Measurements from ENCODE around the gene ZBTB9.

ZBTB9 gene

DNA sequence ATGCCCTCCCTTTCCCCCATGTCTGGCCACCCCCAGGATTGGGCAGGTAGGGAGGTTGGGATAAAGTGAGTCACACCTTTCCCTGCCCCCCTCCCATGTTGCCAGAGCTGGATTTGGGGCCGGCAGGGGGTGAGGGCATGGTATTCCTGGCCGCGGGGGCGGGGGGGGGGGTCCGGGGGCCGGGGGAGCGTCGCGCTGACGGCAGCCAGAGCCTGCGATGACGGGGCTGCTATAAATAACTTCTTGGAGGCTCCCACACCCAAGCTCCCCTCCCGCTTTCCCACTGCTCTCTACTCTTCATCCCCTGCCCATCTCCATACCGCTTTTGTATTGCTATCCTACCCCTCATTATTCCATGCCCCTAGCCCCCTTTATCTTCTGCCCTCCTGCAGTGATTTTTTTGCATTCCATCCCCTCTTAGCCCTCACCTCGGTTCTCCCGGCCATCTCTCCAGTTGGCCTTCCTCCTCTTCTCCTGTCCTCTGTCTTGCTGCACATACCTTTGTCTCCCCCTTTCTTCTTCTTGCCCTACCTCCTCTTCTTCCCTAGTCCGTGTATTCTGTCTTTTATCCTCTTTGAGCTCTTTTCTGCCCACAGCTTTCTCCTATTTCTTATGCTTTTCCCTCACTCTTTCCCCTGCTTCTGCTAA lies 20.7 kb upstream of the ZBTB9 start:
- DNase-seq (ENCODE audit: low read depth): no peak

GRCh38 chr6:33434961-33435360 lies 19.4 kb upstream of the ZBTB9 start:
- no peak for DNase-seq (ENCODE audit: low read depth)

GRCh38 chr6:33437666-33438065 lies 16.7 kb upstream of the ZBTB9 start:
- no peak for DNase-seq (ENCODE audit: low read depth)

GRCh38 chr6:33438978-33439594 lies 15.3 kb upstream of the ZBTB9 start:
- DNase-seq (ENCODE audit: low read depth): no peak

- no peak for DNase-seq (ENCODE audit: low read depth)
These were observed 14.3 kb upstream of the ZBTB9 start for GRCh38 chr6:33439956-33440648.

DNA sequence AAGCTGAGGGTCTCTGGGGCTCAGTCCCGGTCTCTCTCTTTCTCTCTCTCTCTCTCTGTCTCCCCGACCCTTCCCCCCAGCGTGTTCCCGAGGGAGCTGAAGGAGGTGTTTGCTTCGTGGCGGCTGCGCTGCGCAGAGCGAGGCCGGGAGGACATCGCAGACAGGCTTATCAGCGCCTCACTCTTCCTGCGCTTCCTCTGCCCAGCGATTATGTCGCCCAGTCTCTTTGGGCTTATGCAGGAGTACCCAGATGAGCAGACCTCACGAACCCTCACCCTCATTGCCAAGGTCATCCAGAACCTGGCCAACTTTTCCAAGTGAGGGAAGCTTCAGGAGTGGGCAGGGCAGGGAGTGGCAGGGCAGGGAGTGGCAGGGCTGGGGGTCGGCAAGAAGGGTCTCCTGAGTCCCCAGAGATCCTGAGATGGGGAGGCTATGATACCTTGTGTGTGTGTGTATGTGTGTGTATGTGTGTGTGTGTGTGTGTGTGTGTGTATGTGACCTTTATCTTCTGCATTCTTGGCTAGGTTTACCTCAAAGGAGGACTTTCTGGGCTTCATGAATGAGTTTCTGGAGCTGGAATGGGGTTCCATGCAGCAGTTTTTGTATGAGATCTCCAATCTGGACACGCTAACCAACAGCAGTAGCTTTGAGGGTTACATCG lies 13.6 kb upstream of the ZBTB9 start:
- no peak for DNase-seq (ENCODE audit: low read depth)

GRCh38 chr6:33441457-33441856 lies 12.9 kb upstream of the ZBTB9 start:
- no peak for DNase-seq (ENCODE audit: low read depth)

GRCh38 chr6:33442283-33442682 lies 12.1 kb upstream of the ZBTB9 start:
- DNase-seq (ENCODE audit: low read depth): no peak

DNA sequence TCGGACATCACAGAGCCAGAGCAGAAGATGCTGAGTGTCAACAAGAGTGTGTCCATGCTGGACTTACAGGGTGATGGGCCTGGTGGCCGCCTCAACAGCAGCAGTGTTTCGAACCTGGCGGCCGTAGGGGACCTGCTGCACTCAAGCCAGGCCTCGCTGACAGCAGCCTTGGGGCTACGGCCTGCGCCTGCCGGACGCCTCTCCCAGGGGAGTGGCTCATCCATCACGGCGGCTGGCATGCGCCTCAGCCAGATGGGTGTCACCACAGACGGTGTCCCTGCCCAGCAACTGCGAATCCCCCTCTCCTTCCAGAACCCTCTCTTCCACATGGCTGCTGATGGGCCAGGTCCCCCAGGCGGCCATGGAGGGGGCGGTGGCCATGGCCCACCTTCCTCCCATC lies 11.4 kb upstream of the ZBTB9 start:
- no peak for DNase-seq (ENCODE audit: low read depth)

DNA sequence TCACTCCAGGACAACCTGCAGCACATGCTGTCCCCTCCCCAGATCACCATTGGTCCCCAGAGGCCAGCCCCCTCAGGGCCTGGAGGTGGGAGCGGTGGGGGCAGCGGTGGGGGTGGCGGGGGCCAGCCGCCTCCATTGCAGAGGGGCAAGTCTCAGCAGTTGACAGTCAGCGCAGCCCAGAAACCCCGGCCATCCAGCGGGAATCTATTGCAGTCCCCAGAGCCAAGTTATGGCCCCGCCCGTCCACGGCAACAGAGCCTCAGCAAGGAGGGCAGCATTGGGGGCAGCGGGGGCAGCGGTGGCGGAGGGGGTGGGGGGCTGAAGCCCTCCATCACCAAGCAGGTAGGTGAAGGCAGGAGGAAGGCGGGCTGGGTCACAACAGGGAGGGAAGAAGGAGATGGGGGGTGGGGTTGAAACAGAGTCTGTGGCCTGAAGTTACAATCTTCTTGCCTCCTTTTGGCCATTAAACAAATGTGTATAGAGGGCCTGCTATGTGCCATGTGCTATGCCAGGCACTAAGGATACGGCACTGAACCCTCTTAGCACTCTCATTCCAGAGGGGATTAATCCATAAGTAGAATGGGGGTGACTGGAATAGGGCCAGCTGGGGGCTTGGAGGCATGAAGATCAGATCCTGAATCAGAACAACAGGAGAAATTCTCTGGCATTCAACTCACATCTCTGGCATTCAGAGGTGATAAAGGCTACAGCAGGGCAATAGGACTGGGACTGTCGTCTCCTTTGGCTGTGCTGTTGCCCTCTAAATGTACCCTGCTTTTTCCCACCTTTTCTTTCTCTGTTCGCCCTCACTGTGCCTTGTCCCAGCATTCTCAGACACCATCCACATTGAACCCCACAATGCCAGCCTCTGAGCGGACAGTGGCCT lies 10.5 kb upstream of the ZBTB9 start:
- no peak for DNase-seq (ENCODE audit: low read depth)

- DNase-seq (ENCODE audit: low read depth): no peak
These were observed 9.2 kb upstream of the ZBTB9 start for GRCh38 chr6:33445119-33445603.

DNA sequence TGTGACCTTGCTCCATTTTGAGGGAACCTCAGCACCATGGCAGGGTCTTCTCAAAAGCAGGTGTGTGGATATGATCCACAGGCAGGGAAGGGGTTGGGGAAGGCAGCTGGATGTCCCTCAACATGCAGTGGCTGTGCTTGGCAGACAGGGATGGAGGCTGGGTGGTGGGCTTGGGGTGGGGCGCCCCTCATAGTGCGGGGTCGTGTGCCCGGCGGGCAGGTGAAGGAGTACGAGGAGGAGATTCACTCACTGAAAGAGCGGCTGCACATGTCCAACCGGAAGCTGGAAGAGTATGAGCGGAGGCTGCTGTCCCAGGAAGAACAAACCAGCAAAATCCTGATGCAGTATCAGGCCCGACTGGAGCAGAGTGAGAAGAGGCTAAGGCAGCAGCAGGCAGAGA lies 8.0 kb upstream of the ZBTB9 start:
- DNase-seq (ENCODE audit: low read depth): no peak

GRCh38 chr6:33450434-33450833 lies 3.9 kb upstream of the ZBTB9 start:
- no peak for DNase-seq (ENCODE audit: low read depth)

- no peak for DNase-seq (ENCODE audit: low read depth)
These were observed 2.8 kb upstream of the ZBTB9 start for GRCh38 chr6:33451606-33452005.

GRCh38 chr6:33452496-33452895 lies 1.9 kb upstream of the ZBTB9 start:
- DNase-seq (ENCODE audit: low read depth): no peak

DNA sequence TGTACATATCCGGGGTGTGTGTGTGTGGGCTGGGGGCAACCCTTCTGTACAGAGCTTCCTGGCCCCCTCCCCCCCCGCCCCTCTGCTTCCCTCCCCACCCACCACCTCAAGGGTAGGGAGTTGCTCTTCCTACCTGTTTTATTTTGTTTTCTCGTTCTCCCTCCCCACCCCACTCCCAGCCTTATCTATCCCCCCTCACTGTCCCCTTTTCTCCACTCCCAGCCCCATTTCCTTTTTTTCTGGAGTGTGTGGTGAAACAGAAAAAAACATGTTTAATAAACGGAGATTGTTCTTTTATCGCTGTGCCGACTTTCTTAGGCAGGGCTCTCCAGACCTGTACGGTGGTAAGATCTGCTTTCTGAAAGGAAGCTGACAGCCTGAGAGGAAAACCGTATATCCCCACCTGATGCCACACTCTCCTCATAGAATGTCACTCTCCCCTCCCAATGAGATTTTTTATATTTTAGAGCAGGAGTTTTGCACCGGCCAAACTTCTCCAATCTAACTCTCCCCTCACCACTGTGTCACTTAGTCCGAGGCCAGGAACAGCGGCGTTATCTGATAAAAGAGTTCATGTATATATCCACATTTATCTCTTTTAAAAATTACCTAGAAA lies 875 bp upstream of the ZBTB9 start:
- DNase-seq (ENCODE audit: low read depth): no peak

DNA sequence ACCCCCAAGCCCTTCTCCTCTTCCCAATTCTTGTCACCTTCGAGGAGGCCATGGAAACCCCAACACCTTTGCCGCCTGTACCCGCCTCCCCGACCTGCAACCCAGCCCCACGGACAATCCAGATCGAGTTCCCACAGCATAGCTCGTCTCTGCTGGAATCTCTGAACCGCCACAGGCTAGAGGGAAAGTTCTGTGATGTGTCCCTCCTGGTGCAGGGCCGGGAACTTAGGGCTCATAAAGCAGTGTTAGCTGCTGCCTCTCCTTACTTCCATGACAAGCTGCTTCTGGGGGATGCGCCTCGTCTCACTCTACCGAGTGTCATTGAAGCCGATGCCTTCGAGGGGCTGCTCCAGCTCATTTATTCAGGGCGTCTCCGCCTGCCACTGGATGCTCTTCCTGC lies 675 bp downstream of the ZBTB9 start:
- DNase-seq (ENCODE audit: low read depth): no peak

- DNase-seq (ENCODE audit: low read depth): no peak
These were observed 1.8 kb downstream of the ZBTB9 start for GRCh38 chr6:33456156-33456555.

GRCh38 chr6:33458676-33459075 lies 4.3 kb downstream of the ZBTB9 start:
- no peak for DNase-seq (ENCODE audit: low read depth)

DNA sequence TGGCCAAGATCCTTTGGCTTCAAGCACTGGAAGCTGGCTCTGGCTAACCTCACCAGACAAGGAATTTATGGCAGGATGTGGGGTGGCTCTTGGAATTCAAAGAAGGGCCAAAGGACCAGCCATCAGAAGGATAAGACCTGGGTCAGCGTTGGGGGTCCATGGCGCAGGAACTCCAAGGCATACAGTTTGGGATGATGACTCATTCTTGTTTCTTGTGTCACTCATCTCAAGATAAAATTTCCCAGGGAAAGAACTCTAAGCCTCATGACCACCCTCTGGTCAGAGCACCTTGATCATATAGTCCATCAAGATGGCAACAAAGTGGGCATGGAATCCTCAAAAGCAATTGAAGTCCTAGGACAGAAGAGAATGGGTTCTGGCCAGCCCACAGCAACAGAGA lies 4.8 kb downstream of the ZBTB9 start:
- no peak for DNase-seq (ENCODE audit: low read depth)

DNA sequence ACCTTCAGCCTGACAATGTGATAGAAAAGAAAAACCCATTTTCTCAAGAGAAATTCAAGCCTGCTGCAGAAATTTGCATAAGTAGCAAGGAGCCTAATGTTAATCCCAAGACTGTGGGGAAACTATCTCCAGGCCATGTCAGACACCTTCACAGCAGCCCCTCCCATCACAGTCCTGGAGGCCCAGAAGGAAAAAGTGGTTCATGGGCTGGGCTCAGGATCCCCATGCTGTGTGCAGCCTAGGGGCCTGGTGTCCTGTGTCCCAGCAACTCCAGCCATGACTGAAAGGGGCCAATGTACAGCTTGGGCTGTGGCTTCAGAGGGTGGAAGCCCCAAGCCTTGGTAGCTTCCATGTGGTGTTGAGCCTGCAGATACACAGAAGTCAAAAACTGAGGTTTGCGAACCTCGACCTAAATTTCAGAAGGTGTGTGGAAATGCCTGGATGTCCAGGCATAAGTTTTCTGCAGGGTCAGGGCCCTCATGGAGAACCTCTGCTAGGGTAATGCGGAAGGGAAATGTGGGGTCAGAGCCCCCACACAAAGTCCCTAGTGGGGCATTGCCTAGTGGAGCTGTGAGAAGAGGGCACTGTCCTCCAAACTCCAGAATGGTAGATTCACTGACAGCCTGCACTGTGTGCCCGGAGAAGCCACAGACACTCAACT lies 11.8 kb downstream of the ZBTB9 start:
- DNase-seq (ENCODE audit: low read depth): no peak
